GM12891 (cell line): Measurements from ENCODE around the gene NFE2L2.

Source experiments
- PAX5 ChIP-seq: IDR thresholded peaks from 2 replicates; pipeline ENCODE4 v1.6.1; 2011; ENCODE audit warnings: low read length, moderate library complexity, mild to moderate bottlenecking; ENCODE audit not compliant: insufficient read depth, severe bottlenecking
- POLR2A ChIP-seq: IDR thresholded peaks from 2 replicates; pipeline ENCODE4 v1.6.1; 2011; ENCODE audit warnings: low read depth, low read length, control low read depth
- POLR2AphosphoS5 ChIP-seq: IDR thresholded peaks from 2 replicates; pipeline ENCODE4 v1.6.1; 2011; ENCODE audit warnings: low read depth, low read length, control low read depth
- POU2F2 ChIP-seq: IDR thresholded peaks from 2 replicates; pipeline ENCODE4 v1.6.1; 2011; ENCODE audit warnings: low read depth, mild to moderate bottlenecking, control low read depth, low read length, moderate library complexity
- SPI1 ChIP-seq: IDR thresholded peaks from 2 replicates; pipeline ENCODE4 v1.6.1; 2011; ENCODE audit warnings: low read depth, low read length, control low read depth
- TAF1 ChIP-seq: IDR thresholded peaks from 2 replicates; pipeline ENCODE4 v1.6.1; 2011; ENCODE audit warnings: low read depth, low read length, control low read depth

DNA sequence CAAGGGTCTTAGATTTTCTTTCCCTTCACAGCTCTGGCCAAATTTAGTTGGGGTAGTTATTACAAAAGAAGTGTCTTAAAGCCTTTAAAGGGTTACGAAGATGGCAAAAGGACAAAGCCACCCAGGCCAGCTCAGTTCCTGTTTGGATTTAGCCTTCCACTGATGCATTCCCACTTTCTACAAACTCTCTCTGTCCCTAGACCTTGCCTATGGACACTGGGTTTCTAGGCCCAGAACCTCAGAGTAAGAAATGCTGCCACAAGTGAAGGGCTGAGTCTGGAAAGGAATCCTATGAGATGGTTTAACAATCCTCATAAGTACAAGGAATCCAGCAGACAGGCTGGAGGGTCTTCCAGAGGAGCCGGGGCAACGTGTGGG is 13.4 kb downstream of the NFE2L2 start:
- TF ChIP-seq POLR2A = no peak
- no peak for TF ChIP-seq POLR2AphosphoS5
- no peak for TF ChIP-seq TAF1
- no peak for TF ChIP-seq SPI1
- TF ChIP-seq POU2F2 = no peak
- TF ChIP-seq PAX5 = no peak
